HG02943 (cell line): ENCODE results near the gene GPR141.

Experiments
- ATAC-seq: cut with Tn5 transposase; IDR thresholded peaks from one replicate; pipeline ENCODE4 v1.9.1; 2021; ENCODE audit warnings: mild to moderate bottlenecking, low read depth, moderate library complexity; ENCODE audit not compliant: unreplicated experiment

The GPR141 gene

GRCh38 chr7:37683246-37684120, at the start of gene GPR141:
GPR141 (plus strand) TSS chr7:37683766; CDS start chr7:37740394, 56,628 bp downstream.
- ATAC-seq = peak; percentile 91

- no peak for ATAC-seq
These were observed 48.2 kb upstream of the GPR141 start for GRCh38 chr7:37635346-37635745.

GRCh38 chr7:37642028-37642540, 41.5 kb upstream of the GPR141 start:
- no peak for ATAC-seq

GRCh38 chr7:37643876-37644275, 39.7 kb upstream of the GPR141 start:
- no peak for ATAC-seq

- ATAC-seq = no peak
These were observed 38.1 kb upstream of the GPR141 start for GRCh38 chr7:37645282-37646050.

- ATAC-seq = peak; percentile 89
These were observed 26.5 kb upstream of the GPR141 start for GRCh38 chr7:37656913-37657530.

- no peak for ATAC-seq
These were observed 25.8 kb upstream of the GPR141 start for GRCh38 chr7:37657816-37658215.

- ATAC-seq = no peak
These were observed 23.5 kb upstream of the GPR141 start for GRCh38 chr7:37659971-37660565.

- no peak for ATAC-seq
These were observed 23.0 kb upstream of the GPR141 start for GRCh38 chr7:37660614-37661013.

GRCh38 chr7:37663693-37664092, 19.9 kb upstream of the GPR141 start:
- ATAC-seq = no peak

- no peak for ATAC-seq
These were observed 18.1 kb upstream of the GPR141 start for GRCh38 chr7:37665352-37666022.

GRCh38 chr7:37666026-37666799, 17.4 kb upstream of the GPR141 start:
- ATAC-seq = no peak

- no peak for ATAC-seq
These were observed 13.7 kb upstream of the GPR141 start for GRCh38 chr7:37669818-37670217.

GRCh38 chr7:37670436-37670835, 13.1 kb upstream of the GPR141 start:
- ATAC-seq = no peak

- ATAC-seq = no peak
These were observed 11.7 kb upstream of the GPR141 start for GRCh38 chr7:37671876-37672275.

GRCh38 chr7:37672926-37673325, 10.6 kb upstream of the GPR141 start:
- ATAC-seq = no peak

- no peak for ATAC-seq
These were observed 10.0 kb upstream of the GPR141 start for GRCh38 chr7:37673523-37673922.

GRCh38 chr7:37674531-37674930, 9.0 kb upstream of the GPR141 start:
- no peak for ATAC-seq

- no peak for ATAC-seq
These were observed 7.8 kb upstream of the GPR141 start for GRCh38 chr7:37675749-37676148.
